GM21381 (cell line): Measurements from ENCODE around the gene NOL11.
"Not testable (repeated sequence)": the region's sequence is repeated elsewhere in the genome, so short reads cannot be mapped to it uniquely, and the experiment has no call there.

Source experiments
- ATAC-seq: cut with Tn5 transposase; IDR thresholded peaks from one replicate; pipeline ENCODE4 v1.9.1; 2021; ENCODE audit warnings: mild to moderate bottlenecking, moderate library complexity; ENCODE audit not compliant: unreplicated experiment

The NOL11 gene

GRCh38 chr17:67717624-67718324 is at the start of gene NOL11:
Gene NOL11, plus strand, starts transcription at chr17:67717936. Its CDS starts 12 bp downstream, at chr17:67717948.
- ATAC-seq, result peak; percentile 94

- no peak for ATAC-seq
Measured at GRCh38 chr17:67671493-67671892, 46.2 kb upstream of the NOL11 start.

DNA sequence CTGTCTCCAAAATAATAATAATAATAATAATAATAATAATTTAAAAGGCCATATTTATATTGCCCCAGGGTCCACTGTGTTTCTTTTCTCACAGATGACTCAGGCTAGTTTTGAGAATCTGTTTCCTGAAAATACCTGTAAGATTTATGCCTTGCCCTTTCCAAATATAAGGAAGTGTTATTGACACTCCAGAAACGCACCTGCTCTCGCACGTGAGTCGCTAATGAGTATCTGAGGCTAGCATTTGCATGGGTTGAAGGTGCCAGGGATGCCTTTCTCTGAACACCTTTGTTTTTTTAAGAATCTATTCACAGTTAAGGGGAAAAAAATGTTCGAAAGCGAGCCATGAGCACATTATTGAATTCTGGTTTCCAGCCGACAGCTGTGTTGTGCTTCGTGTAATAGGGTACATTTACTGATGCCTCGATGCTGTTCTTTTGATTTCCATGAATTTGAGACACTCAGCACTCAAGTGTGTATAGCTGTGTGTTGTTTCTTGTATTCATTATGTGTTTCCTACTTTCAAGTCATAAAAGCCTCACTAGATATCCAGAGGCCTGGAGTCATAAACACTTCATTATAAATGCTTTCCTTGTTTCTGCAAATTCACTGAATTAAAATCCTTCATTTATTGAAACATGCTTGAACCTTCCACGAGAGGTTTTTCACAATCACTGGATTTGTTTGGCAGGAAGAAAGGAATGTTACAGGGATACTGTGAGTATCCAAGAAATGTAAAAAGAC is 45.0 kb upstream of the NOL11 start:
- no peak for ATAC-seq

- ATAC-seq, result no peak
Measured at GRCh38 chr17:67675481-67675880, 42.3 kb upstream of the NOL11 start.

DNA sequence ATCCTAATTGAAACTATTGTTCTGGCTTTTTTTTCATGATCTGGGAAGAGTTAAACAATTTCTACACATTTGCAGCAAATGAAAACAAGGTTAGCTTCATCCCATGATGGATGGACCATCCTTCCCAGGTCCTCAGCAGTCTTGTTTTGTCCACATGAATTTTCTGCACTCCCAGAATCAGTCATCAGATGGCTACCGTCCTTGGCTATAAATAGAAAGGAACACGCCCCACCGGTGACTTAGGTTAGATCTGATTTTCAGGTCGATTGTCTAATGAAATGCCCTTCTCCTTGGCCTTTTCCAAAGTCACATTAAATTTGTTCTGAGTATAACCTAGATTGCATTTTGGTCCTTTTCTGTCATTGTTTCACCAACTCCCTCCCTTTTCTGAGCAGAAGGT is 41.4 kb upstream of the NOL11 start:
- ATAC-seq, result no peak

- no peak for ATAC-seq
Measured at GRCh38 chr17:67678414-67678813, 39.3 kb upstream of the NOL11 start.

- no peak for ATAC-seq
Measured at GRCh38 chr17:67679225-67679624, 38.5 kb upstream of the NOL11 start.

- ATAC-seq, result no peak
Measured at GRCh38 chr17:67679721-67680120, 38.0 kb upstream of the NOL11 start.

DNA sequence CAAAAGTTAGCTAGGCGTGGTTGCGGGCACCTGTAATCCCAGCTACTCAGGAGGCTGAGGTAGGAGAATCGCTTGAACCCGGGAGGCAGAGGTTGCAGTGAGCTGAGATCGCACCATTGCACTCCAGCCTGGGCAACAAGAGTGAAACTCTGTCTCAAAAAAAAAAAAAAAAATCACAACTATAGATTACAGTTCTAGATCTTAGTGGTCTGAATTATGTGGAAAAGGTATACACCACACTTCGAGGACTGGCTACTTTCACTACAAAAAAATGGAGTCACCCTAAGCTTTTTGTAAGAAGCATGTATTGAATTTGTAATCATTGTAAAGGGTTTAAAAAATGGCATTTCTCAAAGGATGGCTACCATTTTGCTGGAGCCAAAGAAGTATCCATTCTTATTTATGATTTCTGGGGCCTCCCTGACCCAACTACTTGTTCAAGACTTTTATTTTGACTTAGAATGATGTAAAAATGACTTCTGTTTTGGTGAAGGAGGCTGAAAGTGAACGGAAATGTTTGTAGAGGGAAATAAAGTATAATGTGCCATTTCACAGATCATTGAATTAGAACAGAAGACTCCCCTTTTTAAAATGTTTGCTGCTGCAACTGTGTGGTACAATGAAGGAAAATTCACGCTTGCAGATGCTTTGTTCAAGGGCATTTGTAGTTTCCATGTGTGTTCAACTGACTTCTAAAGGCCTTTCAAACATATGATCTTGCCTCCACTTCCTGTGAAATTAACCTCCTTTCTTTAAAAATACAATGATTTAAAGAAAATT is 37.1 kb upstream of the NOL11 start:
- no peak for ATAC-seq

GRCh38 chr17:67682196-67682595 is 35.5 kb upstream of the NOL11 start:
- ATAC-seq, result no peak

DNA sequence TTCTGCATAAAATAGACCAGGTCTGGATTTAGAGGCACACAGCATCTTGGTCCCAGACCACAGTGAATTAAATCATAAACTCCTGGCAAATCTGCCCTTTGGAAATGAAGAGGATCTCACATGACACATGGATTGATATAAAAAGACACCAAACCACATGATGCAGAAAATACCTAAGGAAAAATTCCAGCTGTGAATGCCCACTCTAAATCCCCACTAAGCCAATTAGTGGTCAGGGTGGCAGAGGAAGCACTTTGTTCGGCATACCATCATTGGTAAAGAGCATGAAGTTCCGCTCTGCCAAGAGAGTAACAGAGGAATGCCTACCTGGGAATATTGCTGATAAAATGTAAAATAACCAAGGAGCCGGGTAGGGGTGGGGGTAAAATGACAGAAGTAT is 32.4 kb upstream of the NOL11 start:
- ATAC-seq, result no peak

DNA sequence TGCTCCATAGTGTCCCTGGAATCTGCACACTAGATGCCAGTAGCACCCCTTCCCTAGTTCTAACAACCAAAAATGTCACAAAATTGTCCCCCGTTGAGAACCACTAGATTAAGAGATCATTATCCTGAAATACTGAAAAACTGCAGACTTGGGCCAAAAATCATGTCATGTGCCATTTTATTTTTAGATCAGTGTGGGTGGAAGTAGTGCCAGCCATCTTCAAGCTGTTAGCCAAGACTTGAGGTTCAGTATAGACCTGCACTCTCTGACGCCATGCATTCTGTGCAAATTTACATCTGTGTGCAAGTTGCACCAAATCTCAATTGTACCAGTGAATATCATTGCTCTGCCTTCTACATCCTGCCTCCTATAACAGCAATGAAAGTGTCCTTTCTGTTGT is 31.5 kb upstream of the NOL11 start:
- no peak for ATAC-seq

DNA sequence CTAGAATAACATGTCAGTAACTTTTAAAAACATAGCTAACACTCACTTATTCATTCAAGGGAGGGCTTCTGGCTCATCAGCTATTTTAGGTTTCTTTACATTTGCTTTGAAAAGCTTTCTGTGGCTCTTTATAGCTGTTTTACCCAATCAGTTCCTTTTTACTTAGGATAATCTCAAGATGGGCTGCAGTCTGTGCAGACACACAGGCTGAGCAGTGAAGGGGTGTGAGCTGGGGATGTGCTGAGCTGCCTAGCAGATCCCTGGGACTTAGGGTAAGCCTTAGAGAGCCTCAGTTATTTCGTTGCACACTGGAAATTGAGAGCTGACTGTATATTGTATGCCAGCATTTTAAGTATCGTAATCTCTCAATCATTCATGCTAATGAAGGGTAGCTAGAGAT is 30.2 kb upstream of the NOL11 start:
- no peak for ATAC-seq

DNA sequence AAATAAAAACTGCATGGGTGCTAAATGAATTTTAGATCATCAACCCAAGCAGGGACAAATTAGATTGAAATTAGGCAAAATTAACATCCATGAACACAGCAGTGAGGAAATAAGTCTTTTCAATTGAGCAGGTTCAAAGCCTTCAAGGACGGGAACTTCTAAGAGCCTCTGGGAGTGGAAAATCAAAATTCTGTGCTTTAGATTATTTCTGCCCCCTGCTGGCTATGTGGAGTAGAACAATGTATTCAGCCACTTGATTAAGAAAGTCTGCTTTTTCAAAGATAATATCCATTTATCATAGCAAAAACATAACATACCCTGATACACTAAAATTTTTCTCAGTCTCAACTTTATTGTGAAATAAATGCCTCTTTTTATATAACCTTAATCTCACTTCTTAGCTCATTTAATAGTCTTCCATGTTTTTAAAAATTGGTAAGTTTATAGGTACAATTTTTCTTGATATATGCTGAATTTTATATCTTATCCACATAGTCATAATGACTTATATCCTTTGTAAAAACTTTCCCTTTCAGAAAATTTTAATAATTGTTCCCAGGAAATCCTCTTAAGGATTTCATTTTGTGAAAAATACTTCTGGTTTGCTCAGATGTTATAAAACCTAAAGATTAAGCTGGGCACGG is 28.1 kb upstream of the NOL11 start:
- no peak for ATAC-seq

- no peak for ATAC-seq
Measured at GRCh38 chr17:67693811-67694210, 23.9 kb upstream of the NOL11 start.

DNA sequence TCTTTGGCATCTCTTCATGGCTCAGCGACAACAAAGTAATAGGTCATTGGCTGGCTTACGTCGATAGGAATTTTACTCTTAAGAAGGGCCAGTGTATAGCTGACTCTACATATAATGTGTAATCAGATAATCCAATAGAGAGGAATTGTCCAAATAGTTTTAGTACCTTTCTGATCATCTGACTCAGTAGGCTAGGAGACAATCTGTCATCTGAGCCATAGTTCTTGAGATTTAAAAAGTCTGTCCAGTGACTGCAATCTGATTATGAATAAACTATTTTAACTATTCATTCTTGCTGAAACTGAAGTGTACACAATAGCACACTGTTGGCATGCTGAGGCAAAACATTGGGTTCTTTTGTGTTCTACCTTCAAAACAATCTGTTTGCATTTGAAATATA is 21.4 kb upstream of the NOL11 start:
- ATAC-seq, result no peak

GRCh38 chr17:67696853-67697498 is 20.8 kb upstream of the NOL11 start:
- ATAC-seq, result no peak

- ATAC-seq, result no peak
Measured at GRCh38 chr17:67700037-67700724, 17.6 kb upstream of the NOL11 start.

- ATAC-seq, result no peak
Measured at GRCh38 chr17:67700725-67701119, 17.0 kb upstream of the NOL11 start.

- not testable (repeated sequence) for ATAC-seq
Measured at GRCh38 chr17:67702861-67703260, 14.9 kb upstream of the NOL11 start.
